ENCODE results near the gene NOTCH4. TPM values are rescaled to one million over a fixed set of nuclear protein-coding genes. Genes with fewer than 3 reads are reported as not detected.

The NOTCH4 gene
- total and polyA plus RNA-seq, 9 of the 15 experiments (the other 6 are each of a cell fraction or from before 2014, with no cell fraction given), result 0.24 to 4.3 (median 1.7) TPM

- TF ChIP-seq, protein P1, sequence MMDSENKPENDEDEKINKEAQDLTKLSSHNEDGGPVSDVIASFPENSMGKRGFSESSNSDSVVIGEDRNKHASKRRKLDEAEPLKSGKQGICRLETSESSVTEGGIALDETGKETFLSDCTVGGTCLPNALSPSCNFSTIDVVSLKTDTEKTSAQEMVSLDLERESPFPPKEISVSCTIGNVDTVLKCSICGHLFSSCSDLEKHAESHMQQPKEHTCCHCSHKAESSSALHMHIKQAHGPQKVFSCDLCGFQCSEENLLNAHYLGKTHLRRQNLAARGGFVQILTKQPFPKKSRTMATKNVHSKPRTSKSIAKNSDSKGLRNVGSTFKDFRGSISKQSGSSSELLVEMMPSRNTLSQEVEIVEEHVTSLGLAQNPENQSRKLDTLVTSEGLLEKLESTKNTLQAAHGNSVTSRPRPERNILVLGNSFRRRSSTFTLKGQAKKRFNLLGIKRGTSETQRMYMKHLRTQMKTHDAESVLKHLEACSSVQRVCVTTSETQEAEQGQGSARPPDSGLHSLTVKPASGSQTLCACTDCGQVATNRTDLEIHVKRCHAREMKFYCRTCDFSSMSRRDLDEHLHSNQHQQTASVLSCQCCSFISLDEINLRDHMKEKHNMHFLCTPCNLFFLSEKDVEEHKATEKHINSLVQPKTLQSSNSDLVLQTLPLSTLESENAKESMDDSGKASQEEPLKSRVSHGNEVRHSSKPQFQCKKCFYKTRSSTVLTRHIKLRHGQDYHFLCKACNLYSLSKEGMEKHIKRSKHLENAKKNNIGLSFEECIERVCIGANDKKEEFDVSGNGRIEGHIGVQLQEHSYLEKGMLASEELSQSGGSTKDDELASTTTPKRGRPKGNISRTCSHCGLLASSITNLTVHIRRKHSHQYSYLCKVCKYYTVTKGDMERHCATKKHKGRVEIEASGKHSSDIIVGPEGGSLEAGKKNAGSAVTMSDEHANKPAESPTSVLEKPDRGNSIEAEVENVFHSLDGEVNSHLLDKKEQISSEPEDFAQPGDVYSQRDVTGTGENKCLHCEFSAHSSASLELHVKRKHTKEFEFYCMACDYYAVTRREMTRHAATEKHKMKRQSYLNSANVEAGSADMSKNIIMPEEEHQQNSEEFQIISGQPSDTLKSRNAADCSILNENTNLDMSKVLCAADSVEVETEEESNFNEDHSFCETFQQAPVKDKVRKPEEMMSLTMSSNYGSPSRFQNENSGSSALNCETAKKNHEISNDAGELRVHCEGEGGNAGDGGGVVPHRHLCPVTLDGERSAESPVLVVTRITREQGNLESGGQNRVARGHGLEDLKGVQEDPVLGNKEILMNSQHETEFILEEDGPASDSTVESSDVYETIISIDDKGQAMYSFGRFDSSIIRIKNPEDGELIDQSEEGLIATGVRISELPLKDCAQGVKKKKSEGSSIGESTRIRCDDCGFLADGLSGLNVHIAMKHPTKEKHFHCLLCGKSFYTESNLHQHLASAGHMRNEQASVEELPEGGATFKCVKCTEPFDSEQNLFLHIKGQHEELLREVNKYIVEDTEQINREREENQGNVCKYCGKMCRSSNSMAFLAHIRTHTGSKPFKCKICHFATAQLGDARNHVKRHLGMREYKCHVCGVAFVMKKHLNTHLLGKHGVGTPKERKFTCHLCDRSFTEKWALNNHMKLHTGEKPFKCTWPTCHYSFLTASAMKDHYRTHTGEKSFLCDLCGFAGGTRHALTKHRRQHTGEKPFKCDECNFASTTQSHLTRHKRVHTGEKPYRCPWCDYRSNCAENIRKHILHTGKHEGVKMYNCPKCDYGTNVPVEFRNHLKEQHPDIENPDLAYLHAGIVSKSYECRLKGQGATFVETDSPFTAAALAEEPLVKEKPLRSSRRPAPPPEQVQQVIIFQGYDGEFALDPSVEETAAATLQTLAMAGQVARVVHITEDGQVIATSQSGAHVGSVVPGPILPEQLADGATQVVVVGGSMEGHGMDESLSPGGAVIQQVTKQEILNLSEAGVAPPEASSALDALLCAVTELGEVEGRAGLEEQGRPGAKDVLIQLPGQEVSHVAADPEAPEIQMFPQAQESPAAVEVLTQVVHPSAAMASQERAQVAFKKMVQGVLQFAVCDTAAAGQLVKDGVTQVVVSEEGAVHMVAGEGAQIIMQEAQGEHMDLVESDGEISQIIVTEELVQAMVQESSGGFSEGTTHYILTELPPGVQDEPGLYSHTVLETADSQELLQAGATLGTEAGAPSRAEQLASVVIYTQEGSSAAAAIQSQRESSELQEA (IDR thresholded peaks at IDR 0.05; ENCODE audit: low read depth), result 0 out of 2 replicates have a peak, but pooled peaks have one; percentile 53
- TF ChIP-seq ZNF140 (CRISPR knock-in tag; IDR thresholded peaks at IDR 0.05) (no peak), LCOR (CRISPR knock-in tag; IDR thresholded peaks at IDR 0.05) (0 out of 2 replicates have a peak, but pooled peaks have one; percentile 3), ZBTB7A (IDR thresholded peaks at IDR 0.05; ENCODE audit: borderline replicate concordance, control insufficient read depth, low read depth, low read length) (no peak), RAD21 (CRISPR knock-in tag; conservative IDR thresholded peaks at IDR 0.05 in 1 of 2, IDR thresholded peaks at IDR 0.05 in 1 of 2) (peak in 1 of 2 experiments; percentile 26; a peak in 1 of 4 replicates), SPI1 (IDR thresholded peaks at IDR 0.05; ENCODE audit: borderline replicate concordance, low read depth, low read length) (no peak), KHSRP (IDR thresholded peaks at IDR 0.05) (0 out of 2 replicates have a peak, but pooled peaks have one; percentile 21), KDM1A (IDR thresholded peaks at IDR 0.05) (peak in 1 of 2 experiments; percentile 24; a peak in 3 of 4 replicates), AFF4 (CRISPR knock-in tag; IDR thresholded peaks at IDR 0.05) (no peak; the same call in 1 of the 2 replicates), ILF3 (IDR thresholded peaks at IDR 0.05; ENCODE audit: borderline replicate concordance) (no peak), TRIM28 (IDR thresholded peaks at IDR 0.05) (peak; percentile 18; the same call in 1 of the 2 replicates)
These were observed 47.2 kb downstream of the NOTCH4 start (continued) for GRCh38 chr6:32176476-32177182.

Data from K562 (cell line).